H1 (cell line): Measurements from ENCODE around the gene CARD11. TPM values are rescaled to one million over a fixed set of nuclear protein-coding genes. Genes with fewer than 3 reads are reported as not detected.

Source experiments
- CTCF ChIA-PET: fragments of 300-600 bp; sonication (Branson Sonifier 250); formaldehyde crosslinking; loops from one replicate; lab custom pipeline; 2021; ENCODE audit not compliant: partially characterized antibody; lab: Charles Lee
- POLR2A ChIA-PET: fragments of 300-600 bp; sonication (Branson Sonifier 250); formaldehyde crosslinking; loops from one replicate; lab custom pipeline; 2021; ENCODE audit warnings: inconsistent platforms; ENCODE audit not compliant: partially characterized antibody; lab: Charles Lee
- DNase-seq, 2 experiments: peaks; one replicate each; pipeline versions ENCODE4 v3.0.0 to v3.0.0-alpha.2; 2010 to 2022; ENCODE audit warnings: low spot score in 2 of 2, low read depth in 1 of 2, mixed read lengths in 1 of 2
- FAIRE-seq: peaks from 2 replicates; lab custom pipeline; 2011; peaks lifted over from hg19 to GRCh38; lab: Jason Lieb, UNC
- H2AFZ ChIP-seq: 2 replicates; pipeline ENCODE4 v1.8.1; 2012; ENCODE audit warnings: low read length, inconsistent platforms
- H2AK5ac ChIP-seq: 2 replicates; pipeline ENCODE4 v1.6.1; 2013; ENCODE audit warnings: low read depth, low read length
- H2BK120ac ChIP-seq: replicated peaks from 2 replicates; pipeline ENCODE3; 2013; ENCODE audit warnings: low read depth, low read length, inconsistent platforms
- H2BK12ac ChIP-seq: 2 replicates; pipeline ENCODE4 v1.6.1; 2013; ENCODE audit warnings: low read depth, low read length
- H2BK15ac ChIP-seq: 2 replicates; pipeline ENCODE4 v1.6.1; 2013; ENCODE audit warnings: low read length
- H2BK20ac ChIP-seq: 2 replicates; pipeline ENCODE4 v1.6.1; 2013; ENCODE audit warnings: low read length
- H2BK5ac ChIP-seq: 2 replicates; pipeline ENCODE4 v1.6.1; 2013; ENCODE audit warnings: low read depth, low read length
- H3K14ac ChIP-seq: 2 replicates; pipeline ENCODE4 v1.6.1; 2013; ENCODE audit warnings: inconsistent platforms; ENCODE audit not compliant: insufficient read length
- H3K18ac ChIP-seq: 2 replicates; pipeline ENCODE4 v1.6.1; 2013; ENCODE audit warnings: low read length; ENCODE audit errors: extremely low read depth
- H3K23ac ChIP-seq: 2 replicates; pipeline ENCODE4 v1.6.1; 2013; ENCODE audit warnings: inconsistent platforms; ENCODE audit not compliant: insufficient read length
- H3K23me2 ChIP-seq: 2 replicates; pipeline ENCODE4 v1.6.1; 2013; ENCODE audit warnings: low read depth, low read length
- H3K27ac ChIP-seq: 2 replicates; pipeline ENCODE4 v1.6.1; 2011; ENCODE audit warnings: low read depth, low read length, inconsistent platforms
- H3K27me3 ChIP-seq, 4 experiments: replicated peaks in 1 of 4; 1 replicate in 1 of 4; 2 replicates in 3 of 4; pipeline versions ENCODE4 v1.6.1 to v1.8.1; 2011 to 2013; ENCODE audit warnings: low read length in 3 of 4, mild to moderate bottlenecking in 3 of 4, inconsistent platforms in 2 of 4, mixed read lengths in 2 of 4, moderate library complexity in 1 of 4; ENCODE audit not compliant: control insufficient read depth in 3 of 4, insufficient read depth in 3 of 4; ENCODE audit errors: extremely low read depth in 1 of 4
- H3K36me3 ChIP-seq, 4 experiments: 2 replicates each; pipeline versions ENCODE4 v1.6.1 to v1.8.1; 2011 to 2013; ENCODE audit warnings: mild to moderate bottlenecking in 4 of 4, low read length in 3 of 4, moderate library complexity in 2 of 4, control low read depth in 1 of 4, inconsistent platforms in 1 of 4; ENCODE audit not compliant: insufficient read depth in 4 of 4, control insufficient read depth in 2 of 4
- H3K4ac ChIP-seq: replicated peaks from 2 replicates; pipeline ENCODE3; 2013; ENCODE audit warnings: low read length, low read depth, mixed read lengths, inconsistent platforms; ENCODE audit not compliant: insufficient read length
- H3K4me1 ChIP-seq, 4 experiments: replicated peaks in 1 of 4; 1 replicate in 1 of 4; 2 replicates in 3 of 4; pipeline versions ENCODE4 v1.6.1 to v1.8.1; 2011 to 2013; ENCODE audit warnings: low read length in 3 of 4, inconsistent platforms in 2 of 4, mixed read lengths in 1 of 4; ENCODE audit not compliant: insufficient read depth in 4 of 4, control insufficient read depth in 3 of 4
- H3K4me2 ChIP-seq, 2 experiments: 2 replicates each; pipeline versions ENCODE4 v1.6.1 to v1.8.1; 2011 to 2013; ENCODE audit warnings: low read depth in 2 of 2, low read length in 2 of 2, control low read depth in 1 of 2, inconsistent platforms in 1 of 2, mild to moderate bottlenecking in 1 of 2; ENCODE audit not compliant: insufficient read depth in 1 of 2
- H3K4me3 ChIP-seq, 4 experiments: fragments of 200-600, 300-600 bp in 1 of 4; sonication (generic), shearing (Covaris generic), sonication (Bioruptor Twin) in 1 of 4; 2 replicates each; pipeline versions ENCODE4 v1.5.1 to v1.8.1; 2011 to 2016; ENCODE audit warnings: low read length in 4 of 4, low read depth in 3 of 4, control low read depth in 2 of 4, inconsistent platforms in 2 of 4, mild to moderate bottlenecking in 2 of 4, mixed read lengths in 1 of 4, moderate library complexity in 1 of 4; ENCODE audit not compliant: insufficient read depth in 2 of 4; ENCODE audit errors: extremely low read depth in 1 of 4
- H3K56ac ChIP-seq: replicated peaks from 2 replicates; pipeline ENCODE3; 2013; ENCODE audit warnings: low read depth, mild to moderate bottlenecking, mixed read lengths, low read length, inconsistent platforms; ENCODE audit not compliant: insufficient read length
- H3K79me1 ChIP-seq: 2 replicates; pipeline ENCODE4 v1.6.1; 2013; ENCODE audit warnings: low read depth, low read length, control low read depth
- H3K79me2 ChIP-seq, 2 experiments: 2 replicates each; pipeline versions ENCODE4 v1.6.1 to v1.8.1; 2012 to 2013; ENCODE audit warnings: low read length in 2 of 2, mild to moderate bottlenecking in 2 of 2, inconsistent platforms in 1 of 2; ENCODE audit not compliant: insufficient read depth in 2 of 2, control insufficient read depth in 1 of 2
- H3K9ac ChIP-seq, 4 experiments: replicated peaks in 1 of 4; 1 replicate in 1 of 4; 2 replicates in 3 of 4; pipeline versions ENCODE4 v1.6.1 to v1.8.1; 2011 to 2013; ENCODE audit warnings: low read depth in 3 of 4, low read length in 3 of 4, control low read depth in 2 of 4, mild to moderate bottlenecking in 2 of 4, moderate library complexity in 2 of 4, inconsistent platforms in 1 of 4; ENCODE audit errors: extremely low read depth in 1 of 4
- H3K9me3 ChIP-seq, 2 experiments: 2 replicates each; pipeline versions ENCODE4 v1.6.1 to v1.8.1; 2012 to 2013; ENCODE audit warnings: mild to moderate bottlenecking in 2 of 2, moderate library complexity in 2 of 2, control low read depth in 1 of 2, inconsistent platforms in 1 of 2, low read depth in 1 of 2, low read length in 1 of 2, mixed read lengths in 1 of 2; ENCODE audit not compliant: insufficient read depth in 2 of 2
- H4K20me1 ChIP-seq, 2 experiments: replicated peaks in 1 of 2; 2 replicates each; pipeline versions ENCODE3 to v1.8.1; 2011 to 2013; ENCODE audit warnings: inconsistent platforms in 2 of 2, low read length in 2 of 2, mild to moderate bottlenecking in 1 of 2; ENCODE audit not compliant: insufficient read depth in 2 of 2, control insufficient read depth in 1 of 2
- H4K5ac ChIP-seq: 2 replicates; pipeline ENCODE4 v1.6.1; 2013; ENCODE audit warnings: low read length, low read depth, mixed read lengths, inconsistent platforms; ENCODE audit not compliant: insufficient read length
- H4K8ac ChIP-seq: 2 replicates; pipeline ENCODE4 v1.8.0; 2013; ENCODE audit warnings: mild to moderate bottlenecking, moderate library complexity, low read length, inconsistent platforms; ENCODE audit not compliant: insufficient read depth; ENCODE audit errors: extremely low read depth
- H4K91ac ChIP-seq: replicated peaks from 2 replicates; pipeline ENCODE3; 2013; ENCODE audit warnings: low read length, mixed read lengths, inconsistent platforms; ENCODE audit not compliant: insufficient read length
- ATF3 ChIP-seq: IDR thresholded peaks from 2 replicates; pipeline ENCODE4 v1.6.1; 2011; ENCODE audit warnings: low read depth, mild to moderate bottlenecking, low read length; ENCODE audit not compliant: insufficient read depth
- CHD2 ChIP-seq: IDR thresholded peaks from 2 replicates; pipeline ENCODE4 v1.6.1; 2012; ENCODE audit warnings: low read length, improper control_type of control experiment
- CTBP2 ChIP-seq: IDR thresholded peaks from 2 replicates; pipeline ENCODE4 v1.7.0; 2011; ENCODE audit warnings: borderline replicate concordance, mild to moderate bottlenecking, moderate library complexity, mixed read lengths, low read length; ENCODE audit not compliant: insufficient read depth, insufficient read length
- HDAC2 ChIP-seq, 2 experiments: fragments of 300-600 bp in 1 of 2; sonication (generic) in 1 of 2; IDR thresholded peaks; 2 replicates each; pipeline ENCODE4 v1.6.1; 2011 to 2012; ENCODE audit warnings: low read depth in 2 of 2, low read length in 2 of 2, mild to moderate bottlenecking in 2 of 2, moderate library complexity in 2 of 2, borderline replicate concordance in 1 of 2, inconsistent platforms in 1 of 2
- JUND ChIP-seq: IDR thresholded peaks from 2 replicates; pipeline ENCODE4 v1.6.1; 2011; ENCODE audit warnings: mild to moderate bottlenecking, improper control_type of control experiment, low read length
- KDM1A ChIP-seq: fragments of 200-600, 300-600 bp; sonication (generic); IDR thresholded peaks from 2 replicates; pipeline ENCODE4 v1.7.1; 2016; ENCODE audit warnings: mild to moderate bottlenecking, low read length, borderline replicate concordance
- MAX ChIP-seq: IDR thresholded peaks from 2 replicates; pipeline ENCODE4 v1.6.1; 2012; ENCODE audit warnings: inconsistent platforms
- NRF1 ChIP-seq: IDR thresholded peaks from 2 replicates; pipeline ENCODE4 v1.6.1; 2011; ENCODE audit warnings: mild to moderate bottlenecking, low read depth, low read length, improper control_type of control experiment
- SP4 ChIP-seq: IDR thresholded peaks from 2 replicates; pipeline ENCODE4 v1.6.1; 2012; ENCODE audit warnings: low read length, inconsistent platforms
- WGBS, 2 experiments: shearing (Covaris generic) in 1 of 2; methylation state at CpG; one replicate each; pipeline versions ENCODE4 v1.1.6 to v1.1.7; 2013 to 2015; ENCODE audit warnings: low lambda C conversion rate in 2 of 2, mixed read lengths in 2 of 2, inconsistent platforms in 1 of 2, low coverage in 1 of 2, missing lambda C conversion rate in 1 of 2; ENCODE audit not compliant: insufficient replicate concordance in 2 of 2, insufficient coverage in 1 of 2, insufficient read length in 1 of 2; ENCODE audit errors: extremely low coverage in 1 of 2, missing lambda C conversion rate in 1 of 2; 5-methylcytosine and 5-hydroxymethylcytosine counted together
- polyA plus RNA-seq, 7 experiments: library from polyadenylated mRNA; depleted of rRNA in 3 of 7; stranded (reverse) in 5 of 7; unstranded in 2 of 7; fragments of >200 nt in 5 of 7; fragments of 200-250 nt in 2 of 7; gene quantifications; 1 replicate in 5 of 7; 2 replicates in 1 of 7; 4 replicates in 1 of 7; pipeline versions ENCODE4 v1.2.1 to v1.2.3, GENCODE V29; 2011 to 2013; ENCODE audit warnings: missing spikeins in 2 of 7, mixed read lengths in 2 of 7
- total RNA-seq: library from RNA; stranded (reverse); fragmentation: NEBNext Ultra II Directional; extraction: Animal tissue kit (Norgen Biotek cat#: 25700); gene quantifications from 2 replicates; pipeline ENCODE4 v1.2.1, GENCODE V29; 2021
- TF ChIP-seq, protein P1 (sequence below), 3 experiments: IDR thresholded peaks; 1 replicate in 2 of 3; 2 replicates in 1 of 3; pipeline versions ENCODE4 v1.5.1 to v1.6.1; 2011; ENCODE audit warnings: low read length in 3 of 3, mild to moderate bottlenecking in 3 of 3, inconsistent platforms in 2 of 3, low read depth in 1 of 3, moderate library complexity in 1 of 3; ENCODE audit not compliant: insufficient read depth in 1 of 3; ENCODE audit errors: control extremely low read depth in 1 of 3

The CARD11 gene
- total and polyA plus RNA-seq, 2 of the 8 experiments (the other 6 are each of a cell fraction or from before 2014, with no cell fraction given) = 12.6 to 29.8 TPM

GRCh38 chr7:2983586-2983985 is 60.1 kb downstream of the CARD11 start:
- H3K18ac ChIP-seq = no peak overlapping the region
- H3K36me3 ChIP-seq = no peaks in the 10 kb centered on the region
- no peak overlapping the region for H3K4me3 ChIP-seq
- no peak overlapping the region for H2BK5ac ChIP-seq
- CTCF ChIA-PET = interaction anchor here (1.3 kb wide), 1 partner anchor 102 kb away, joined by 3 read pairs; no protein-coding TSS in a partner anchor
- no peak overlapping the region for H4K5ac ChIP-seq
- H4K20me1 ChIP-seq = no peaks in the 10 kb centered on the region
- no peaks in the 10 kb centered on the region for H3K79me2 ChIP-seq
- no peak overlapping the region for H3K4ac ChIP-seq
- H3K9ac ChIP-seq = no peak overlapping the region
- no peak overlapping the region for H3K14ac ChIP-seq
- no peaks in the 10 kb centered on the region for H3K9me3 ChIP-seq
- 72% methylated on average over 5 of the region's 6 CpGs; no CpG with 5 or more reads in 1 of the 2 experiments for WGBS, 2 experiments
- no peak for DNase-seq
- H4K91ac ChIP-seq = no peak overlapping the region
- no peak overlapping the region for H3K23ac ChIP-seq
- H3K4me1 ChIP-seq = peaks cover 0 to 14% (median 7%) of the 10 kb centered on the region in 4 experiments; a peak in 6 of 7 replicates
- H3K27ac ChIP-seq = no peak overlapping the region
- H2BK15ac ChIP-seq = no peak overlapping the region
- no peaks in the 10 kb centered on the region for H3K27me3 ChIP-seq
- H2AK5ac ChIP-seq = no peak overlapping the region
- no peak overlapping the region for H3K4me2 ChIP-seq
- no peak overlapping the region for H2AFZ ChIP-seq
- H4K8ac ChIP-seq = no peak overlapping the region
- H2BK12ac ChIP-seq = no peak overlapping the region
- H3K79me1 ChIP-seq = no peaks in the 10 kb centered on the region; the same call in 1 of the 2 replicates
- H3K56ac ChIP-seq = no peak overlapping the region
- no peaks in the 10 kb centered on the region for H3K23me2 ChIP-seq
- H2BK20ac ChIP-seq = no peak overlapping the region
- no peak for FAIRE-seq
- POLR2A ChIA-PET = interaction anchor here (1.2 kb wide), 1 partner anchor 16 kb away, joined by 3 read pairs; no protein-coding TSS in a partner anchor
- no peak overlapping the region for H2BK120ac ChIP-seq
- TF ChIP-seq SP4 (no peak), ATF3 (no peak), HDAC2 (IDR thresholded peaks at IDR 0.05; ENCODE audit: borderline replicate concordance in 1 of 2, low read depth in 2 of 2, low read length in 2 of 2) (no peak), KDM1A (no peak), MAX (no peak), CTBP2 (no peak), NRF1 (no peak), JUND (no peak), CHD2 (no peak)
- TF ChIP-seq, protein P1, sequence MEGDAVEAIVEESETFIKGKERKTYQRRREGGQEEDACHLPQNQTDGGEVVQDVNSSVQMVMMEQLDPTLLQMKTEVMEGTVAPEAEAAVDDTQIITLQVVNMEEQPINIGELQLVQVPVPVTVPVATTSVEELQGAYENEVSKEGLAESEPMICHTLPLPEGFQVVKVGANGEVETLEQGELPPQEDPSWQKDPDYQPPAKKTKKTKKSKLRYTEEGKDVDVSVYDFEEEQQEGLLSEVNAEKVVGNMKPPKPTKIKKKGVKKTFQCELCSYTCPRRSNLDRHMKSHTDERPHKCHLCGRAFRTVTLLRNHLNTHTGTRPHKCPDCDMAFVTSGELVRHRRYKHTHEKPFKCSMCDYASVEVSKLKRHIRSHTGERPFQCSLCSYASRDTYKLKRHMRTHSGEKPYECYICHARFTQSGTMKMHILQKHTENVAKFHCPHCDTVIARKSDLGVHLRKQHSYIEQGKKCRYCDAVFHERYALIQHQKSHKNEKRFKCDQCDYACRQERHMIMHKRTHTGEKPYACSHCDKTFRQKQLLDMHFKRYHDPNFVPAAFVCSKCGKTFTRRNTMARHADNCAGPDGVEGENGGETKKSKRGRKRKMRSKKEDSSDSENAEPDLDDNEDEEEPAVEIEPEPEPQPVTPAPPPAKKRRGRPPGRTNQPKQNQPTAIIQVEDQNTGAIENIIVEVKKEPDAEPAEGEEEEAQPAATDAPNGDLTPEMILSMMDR (IDR thresholded peaks at IDR 0.05; ENCODE audit: control extremely low read depth in 1 of 3, insufficient read depth in 1 of 3, low read depth in 1 of 3, low read length in 3 of 3) = no peak
